GM19324 (cell line): ENCODE data around the gene CFAP90.

Experiments used
- ATAC-seq: cut with Tn5 transposase; IDR thresholded peaks from one replicate; pipeline ENCODE4 v1.9.1; 2021; ENCODE audit warnings: mild to moderate bottlenecking, moderate library complexity; ENCODE audit not compliant: unreplicated experiment, low FRiP score

Gene CFAP90

DNA sequence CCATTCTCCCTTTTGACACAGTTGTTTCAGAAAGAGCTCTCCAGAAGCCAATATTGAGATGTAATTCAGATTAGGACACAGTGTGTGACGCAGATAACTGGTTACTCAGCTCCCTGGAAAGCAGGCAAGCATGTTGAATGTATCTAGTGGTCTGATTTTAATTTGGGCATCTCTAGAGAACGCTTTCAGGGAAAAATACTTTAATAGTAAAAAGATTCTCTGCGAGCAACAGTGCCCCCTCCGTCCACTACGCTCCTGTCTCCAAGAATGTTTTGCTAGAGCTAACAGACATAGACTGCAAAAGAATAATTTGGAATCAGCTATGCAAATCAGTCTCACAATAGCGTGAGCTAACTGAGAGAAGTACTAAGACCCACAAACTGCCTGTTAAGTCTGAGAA is 23.3 kb downstream of the CFAP90 start:
- no peak for ATAC-seq

- no peak for ATAC-seq
Measured at GRCh38 chr5:7825630-7826029, 25.3 kb downstream of the CFAP90 start.

DNA sequence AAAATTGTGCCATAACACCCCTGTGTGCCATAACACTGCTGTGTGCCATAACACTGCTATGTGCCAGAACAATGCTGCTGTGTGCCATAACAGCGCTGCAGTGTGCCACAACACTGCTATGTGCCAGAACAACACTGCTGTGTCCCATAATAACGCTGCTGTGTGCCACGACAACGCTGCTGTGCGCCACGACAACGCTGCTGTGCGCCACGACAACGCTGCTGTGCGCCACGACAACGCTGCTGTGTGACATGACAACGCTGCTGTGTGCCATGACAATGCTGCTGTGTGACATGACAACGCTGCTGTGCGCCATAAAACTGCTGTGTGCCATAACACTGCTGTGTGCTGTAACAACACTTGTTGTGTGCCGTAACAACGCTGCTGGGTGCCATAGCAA is 25.9 kb downstream of the CFAP90 start:
- ATAC-seq, result no peak

DNA sequence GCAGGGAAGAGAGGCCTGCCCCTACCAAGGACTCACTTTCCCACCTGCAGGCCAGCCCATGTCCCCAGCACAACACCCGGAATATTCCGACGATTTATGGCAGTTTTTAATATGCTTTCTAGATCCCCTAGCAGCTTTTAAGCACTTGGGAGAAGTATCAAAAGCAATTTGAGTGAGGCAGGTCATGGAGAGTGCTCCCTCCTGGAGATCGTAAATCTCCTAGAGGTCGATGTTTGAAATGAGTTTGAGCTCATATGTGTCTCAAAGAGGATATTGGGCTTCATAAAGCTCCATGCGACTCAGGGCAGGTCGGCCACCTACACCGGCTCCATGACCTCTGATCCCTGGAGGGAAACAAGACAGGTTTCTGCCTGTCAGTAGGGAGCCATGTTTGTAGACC is 27.3 kb downstream of the CFAP90 start:
- ATAC-seq, result no peak

DNA sequence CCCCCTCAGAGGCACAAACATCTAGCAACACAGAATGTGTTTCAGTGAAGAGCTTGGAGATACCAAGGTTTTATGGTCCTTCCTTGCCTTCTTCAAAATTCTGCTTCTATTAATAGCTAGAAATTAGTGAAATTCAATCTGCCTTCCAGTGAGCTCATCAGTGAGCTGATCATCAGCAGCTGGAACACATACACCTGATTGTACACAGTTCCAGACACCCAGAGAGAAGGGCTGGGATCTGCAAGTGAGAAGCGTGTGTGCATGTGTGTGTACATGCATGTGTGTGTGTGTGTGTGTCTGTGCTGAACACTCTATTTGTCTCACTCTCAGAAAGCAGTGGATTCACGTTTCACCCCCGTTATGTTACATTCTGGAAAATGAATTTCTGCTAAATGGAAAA is 28.5 kb downstream of the CFAP90 start:
- ATAC-seq, result no peak

DNA sequence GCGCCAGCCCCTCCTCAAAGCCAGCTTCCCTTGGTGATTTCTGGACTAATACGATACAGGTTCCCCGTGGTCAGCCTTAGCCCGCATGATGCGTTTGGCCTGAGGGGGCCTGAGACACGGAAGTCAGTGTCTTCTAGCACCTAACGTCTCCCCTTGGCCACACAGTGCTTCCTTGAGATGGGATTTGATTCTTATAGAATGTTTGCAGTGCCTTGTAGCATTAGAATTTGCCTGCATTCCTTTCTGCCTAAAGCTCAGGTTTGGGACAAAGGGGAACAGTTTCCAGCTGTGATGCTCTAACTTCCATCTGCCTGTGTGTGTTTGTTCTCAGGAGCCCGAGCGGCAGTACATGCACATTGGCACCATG is 34.4 kb downstream of the CFAP90 start:
- ATAC-seq, result peak; percentile 13

GRCh38 chr5:7815892-7816534 is 34.9 kb downstream of the CFAP90 start:
- ATAC-seq, result peak; percentile 92

DNA sequence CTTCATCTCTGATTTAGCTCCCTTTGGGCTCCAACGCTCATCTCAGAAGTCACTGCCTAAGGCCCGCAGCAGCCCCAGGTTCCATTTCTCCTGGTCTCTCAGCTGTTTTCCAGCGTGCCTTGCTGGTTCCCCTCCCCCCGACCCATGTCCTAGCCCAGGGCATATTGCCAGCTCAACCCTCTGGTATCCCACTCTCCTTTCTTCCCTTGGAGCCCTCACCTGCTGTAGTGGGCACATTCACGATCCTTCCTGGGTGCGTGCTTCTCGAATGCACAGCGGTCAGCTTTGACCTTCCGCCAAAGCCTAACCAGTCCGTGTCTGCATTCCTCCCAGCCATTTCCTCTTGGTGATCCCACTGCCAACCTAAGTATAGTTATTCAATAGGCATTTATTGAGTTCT is 36.1 kb downstream of the CFAP90 start:
- ATAC-seq, result no peak

- ATAC-seq, result no peak
Measured at GRCh38 chr5:7813576-7813975, 37.4 kb downstream of the CFAP90 start.

- ATAC-seq, result no peak
Measured at GRCh38 chr5:7813007-7813406, 37.9 kb downstream of the CFAP90 start.

- ATAC-seq, result no peak
Measured at GRCh38 chr5:7811715-7812114, 39.2 kb downstream of the CFAP90 start.

DNA sequence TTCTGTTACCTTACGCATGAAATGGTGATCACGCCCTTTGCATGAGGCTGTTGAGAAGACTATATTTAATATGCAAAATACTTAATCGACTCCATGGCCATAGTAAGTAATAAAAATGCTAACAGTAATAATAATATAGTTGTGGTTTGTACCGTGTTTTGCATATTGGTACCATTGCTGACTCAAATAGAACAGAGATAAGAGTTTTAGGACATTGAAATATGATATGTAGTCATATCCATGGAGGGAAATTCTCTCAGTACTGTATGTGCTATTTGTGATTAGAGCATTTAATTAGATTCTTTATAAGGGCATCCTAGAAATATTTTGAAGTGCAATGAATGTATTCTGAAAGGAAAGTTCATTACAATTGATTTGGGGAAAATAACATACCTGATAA is 41.9 kb downstream of the CFAP90 start:
- ATAC-seq, result no peak

- ATAC-seq, result no peak
Measured at GRCh38 chr5:7805379-7805778, 45.6 kb downstream of the CFAP90 start.

DNA sequence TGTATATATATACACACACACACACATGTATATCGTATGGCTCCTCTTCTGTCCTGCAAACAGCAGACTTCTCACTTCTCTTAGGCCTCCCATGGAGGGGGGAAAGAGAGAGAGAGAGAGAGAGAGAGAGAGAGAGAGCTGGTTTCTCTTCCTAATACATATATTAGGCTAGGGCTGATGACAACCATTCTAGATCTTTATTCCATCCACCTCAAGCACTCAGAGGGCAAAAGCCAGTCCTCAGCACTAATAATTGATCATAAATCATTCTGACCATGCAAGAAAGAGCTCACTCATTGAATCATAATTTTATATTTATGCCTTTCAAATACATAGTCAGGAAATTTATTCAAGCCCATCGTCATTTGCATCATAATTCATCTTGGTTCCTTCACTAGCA is 47.0 kb downstream of the CFAP90 start:
- no peak for ATAC-seq

DNA sequence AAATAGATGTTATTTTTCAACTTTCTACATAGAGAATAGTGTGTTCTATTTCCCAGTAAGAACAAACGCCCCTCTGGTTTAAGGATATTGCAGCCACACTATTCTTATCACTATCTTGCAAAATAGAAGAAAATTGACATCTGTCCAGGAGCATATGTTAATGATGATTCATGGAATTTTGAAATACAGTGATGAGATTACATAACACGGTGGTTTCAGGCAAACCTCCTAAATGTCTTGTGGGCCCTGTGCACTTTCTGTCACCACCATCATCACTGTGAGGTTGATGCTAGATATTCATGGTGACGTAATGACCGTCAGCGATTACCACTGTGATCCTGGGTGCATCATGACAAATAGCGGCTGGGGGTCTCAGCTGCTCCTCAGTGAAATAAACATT is 48.1 kb downstream of the CFAP90 start:
- no peak for ATAC-seq

- ATAC-seq, result no peak
Measured at GRCh38 chr5:7801891-7802614, 48.9 kb downstream of the CFAP90 start.

DNA sequence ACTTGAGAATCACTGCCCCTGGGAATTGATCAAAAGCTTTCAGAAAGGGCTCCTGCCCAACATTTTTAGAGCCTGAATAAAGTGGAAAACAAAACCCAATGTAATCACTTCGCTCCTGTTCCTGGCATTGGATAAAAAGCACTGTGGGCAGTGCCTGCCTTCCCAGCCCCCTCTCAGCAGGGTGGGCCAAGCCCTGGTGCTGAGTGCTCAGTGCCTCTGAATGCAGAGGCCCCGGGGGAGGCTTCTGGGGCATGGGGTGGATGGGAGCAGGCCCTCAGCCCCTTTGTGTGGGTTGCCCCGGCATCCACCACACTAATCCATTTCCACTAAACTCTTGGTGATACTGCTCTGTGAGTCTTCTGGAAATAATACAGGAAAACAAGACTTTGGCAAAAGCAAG is 55.6 kb downstream of the CFAP90 start:
- no peak for ATAC-seq

- ATAC-seq, result no peak
Measured at GRCh38 chr5:7794823-7795222, 56.1 kb downstream of the CFAP90 start.

DNA sequence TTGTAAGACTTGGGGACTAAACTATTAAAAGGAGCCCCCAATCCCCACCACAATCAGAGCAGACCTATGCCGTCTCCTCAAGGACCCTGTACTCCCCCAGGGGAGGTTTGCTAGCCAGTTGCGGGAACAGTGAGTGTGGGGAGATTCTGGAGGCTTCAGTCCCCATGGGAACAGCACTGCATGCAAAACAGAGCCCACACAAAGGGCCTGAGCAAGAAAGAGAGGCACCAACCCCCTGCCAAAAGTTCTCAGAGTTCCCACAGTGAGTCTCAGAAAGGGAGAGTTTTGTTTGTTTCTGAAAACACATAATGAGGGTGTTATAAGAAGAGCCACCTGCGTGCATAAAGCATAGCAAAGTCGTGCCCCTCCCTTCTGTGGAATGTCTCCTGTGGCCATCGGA is 56.6 kb downstream of the CFAP90 start:
- no peak for ATAC-seq

GRCh38 chr5:7793895-7794294 is 57.0 kb downstream of the CFAP90 start:
- ATAC-seq, result no peak

DNA sequence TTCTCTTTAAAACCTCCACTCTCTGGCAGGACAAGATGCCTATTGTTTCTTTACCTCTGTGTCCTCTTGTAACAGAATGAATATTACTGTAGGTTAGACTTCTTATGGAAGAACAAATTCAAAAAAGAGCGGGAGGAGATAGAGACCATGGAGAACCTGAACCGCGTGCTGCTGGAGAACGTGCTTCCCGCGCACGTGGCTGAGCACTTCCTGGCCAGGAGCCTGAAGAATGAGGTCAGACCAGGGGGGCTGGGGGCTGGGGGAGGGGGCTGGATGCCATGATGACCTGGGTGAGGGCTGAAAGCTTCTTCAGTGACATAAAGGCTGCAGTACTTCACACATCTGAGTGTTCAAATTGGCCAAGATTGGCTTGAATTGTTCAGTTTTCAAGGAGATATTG is 61.4 kb downstream of the CFAP90 start:
- ATAC-seq, result no peak

DNA sequence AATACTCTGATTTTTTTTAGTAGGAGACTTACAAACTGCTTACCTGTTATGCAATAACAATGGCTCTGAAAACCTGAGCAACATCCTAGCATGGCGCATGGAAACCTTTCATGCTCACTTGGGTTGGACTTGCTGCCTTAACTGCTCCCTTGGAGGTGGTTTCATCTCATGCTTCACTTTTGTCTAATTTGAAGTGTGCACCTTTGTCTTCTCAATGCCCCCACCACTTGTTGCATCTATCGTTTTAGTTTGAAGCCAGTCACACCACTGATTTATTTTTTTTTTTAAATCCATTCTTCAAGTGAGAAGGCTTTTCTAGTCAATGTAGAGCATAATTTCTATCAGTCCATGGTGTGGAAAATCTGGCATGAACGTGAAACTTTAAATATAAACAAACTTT is 63.2 kb downstream of the CFAP90 start:
- no peak for ATAC-seq
